Globus pallidus (tissue), 1 donor: ENCODE results near the gene CDH12.
A peak's percentile ranks its signal among the peaks of the same experiment; 100 is the strongest.
"Not testable (repeated sequence)": the region's sequence is repeated elsewhere in the genome, so short reads cannot be mapped to it uniquely, and the experiment has no call there.

Experiments used
- DNase-seq: peaks from one replicate; pipeline ENCODE4 v3.0.0-alpha.2; 2015; ENCODE audit warnings: low spot score

Gene CDH12

DNA sequence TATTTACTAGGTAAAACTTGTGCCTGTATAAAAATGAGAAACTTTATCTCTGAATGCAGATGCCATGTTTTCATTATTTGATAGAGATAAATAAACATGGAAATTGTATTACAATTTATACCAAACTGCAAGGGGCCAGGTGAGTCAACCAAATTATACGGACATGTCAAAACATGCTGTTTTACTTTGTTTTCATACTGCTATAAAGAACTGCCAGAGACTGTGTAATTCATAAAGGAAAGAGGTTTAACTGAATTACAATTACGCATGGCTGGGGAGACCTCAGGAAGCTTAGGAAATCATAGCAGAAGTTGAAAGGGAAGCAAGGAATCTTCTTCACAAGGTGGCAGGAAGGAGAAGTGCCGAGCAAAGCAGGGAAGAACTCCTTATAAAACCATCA is 840.3 kb downstream of the CDH12 start:
- DNase-seq, result not testable (repeated sequence)

DNA sequence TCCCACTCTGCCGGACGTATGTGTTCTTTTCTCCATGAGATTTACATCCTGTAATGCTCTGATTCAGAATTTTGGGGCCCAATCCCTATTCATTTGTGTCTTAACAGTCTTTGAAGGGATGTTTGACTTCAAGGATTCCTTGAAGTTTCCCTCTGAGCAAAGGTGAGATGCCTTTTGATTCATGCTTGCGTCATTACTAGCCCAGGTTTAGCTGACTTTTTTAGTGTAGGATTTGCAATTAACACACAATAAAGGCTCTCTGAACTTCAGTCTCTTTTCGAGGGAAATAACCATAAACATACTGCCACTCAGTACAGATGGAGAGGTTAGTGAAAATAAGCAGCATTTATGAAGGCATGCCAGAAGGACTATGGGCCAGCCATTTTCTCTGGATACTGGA is 842.3 kb downstream of the CDH12 start:
- DNase-seq, result not testable (repeated sequence)

DNA sequence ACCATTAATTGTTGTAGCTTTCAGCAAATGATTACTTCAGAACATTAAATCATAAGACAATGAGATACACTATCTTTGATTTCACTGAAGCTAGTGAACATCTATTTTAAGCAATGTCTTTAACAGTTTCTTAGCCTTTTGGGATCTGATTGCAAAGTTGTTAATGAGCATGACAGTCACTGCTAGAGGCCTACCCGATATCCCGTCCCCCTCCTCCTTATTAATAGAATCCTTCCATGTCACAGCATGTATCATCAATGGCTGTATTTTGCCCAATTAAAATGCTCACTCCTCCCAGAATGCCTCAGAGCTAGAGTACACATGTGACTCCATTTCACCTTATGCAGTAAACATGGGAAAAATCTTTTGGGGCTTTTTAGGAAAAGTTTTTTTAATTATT is 852.0 kb downstream of the CDH12 start:
- DNase-seq, result not testable (repeated sequence)

DNA sequence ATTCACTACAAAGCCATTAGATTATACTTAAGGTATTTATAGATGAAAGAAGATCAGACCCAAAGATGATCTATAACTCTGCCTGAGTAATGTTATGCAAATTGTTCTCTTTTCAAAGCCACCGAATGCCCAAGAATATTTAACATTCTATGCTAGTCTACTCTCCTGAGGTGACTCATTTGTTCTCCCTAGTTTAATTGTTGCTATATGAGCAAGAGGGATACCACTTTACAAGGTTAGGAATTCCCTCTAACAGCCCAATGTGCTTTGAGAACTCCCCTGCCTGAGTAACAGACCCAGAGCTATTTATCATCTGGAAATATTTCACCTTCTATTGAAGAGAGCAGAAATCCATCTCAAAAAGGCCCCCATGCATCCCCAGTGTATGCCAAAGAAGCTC is 867.3 kb downstream of the CDH12 start:
- DNase-seq, result not testable (repeated sequence)

DNA sequence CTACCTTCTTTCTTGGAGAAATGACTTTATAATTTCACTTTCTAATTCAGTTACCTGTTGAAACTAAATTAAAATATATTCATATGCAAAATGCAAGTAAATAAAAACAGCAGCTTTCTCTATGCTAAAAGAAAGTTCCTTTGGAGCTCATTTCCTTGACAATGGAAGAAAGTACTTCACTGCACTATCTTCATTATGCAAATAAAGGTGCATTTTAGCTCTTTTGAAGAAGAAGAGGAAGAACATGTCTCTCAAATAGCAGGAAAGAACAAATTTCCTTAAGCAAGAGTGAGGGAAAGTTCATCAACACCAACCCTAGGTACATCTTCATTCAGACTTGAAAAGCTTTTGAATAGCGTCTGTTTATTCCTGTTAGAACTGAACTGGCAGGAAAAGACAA is 901.6 kb downstream of the CDH12 start:
- not testable (repeated sequence) for DNase-seq

DNA sequence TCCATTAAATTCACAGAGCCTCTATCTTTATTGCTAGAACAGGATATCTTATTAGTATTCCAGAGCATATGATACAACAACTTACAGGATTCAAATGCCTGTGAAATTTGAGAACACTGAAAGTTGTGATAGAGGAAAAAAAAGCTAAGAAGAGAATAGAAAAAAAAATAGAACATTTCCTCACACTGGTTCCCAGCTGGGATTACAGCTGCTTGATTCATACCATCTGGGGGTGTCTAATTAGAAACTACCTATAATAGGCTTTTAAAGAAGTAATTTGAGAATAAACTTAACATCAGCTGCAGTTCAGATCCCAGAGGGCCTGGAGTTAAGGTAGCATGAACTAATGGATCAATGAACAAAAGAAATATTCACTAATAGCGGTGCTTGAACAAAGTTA is 922.0 kb downstream of the CDH12 start:
- no peak for DNase-seq

DNA sequence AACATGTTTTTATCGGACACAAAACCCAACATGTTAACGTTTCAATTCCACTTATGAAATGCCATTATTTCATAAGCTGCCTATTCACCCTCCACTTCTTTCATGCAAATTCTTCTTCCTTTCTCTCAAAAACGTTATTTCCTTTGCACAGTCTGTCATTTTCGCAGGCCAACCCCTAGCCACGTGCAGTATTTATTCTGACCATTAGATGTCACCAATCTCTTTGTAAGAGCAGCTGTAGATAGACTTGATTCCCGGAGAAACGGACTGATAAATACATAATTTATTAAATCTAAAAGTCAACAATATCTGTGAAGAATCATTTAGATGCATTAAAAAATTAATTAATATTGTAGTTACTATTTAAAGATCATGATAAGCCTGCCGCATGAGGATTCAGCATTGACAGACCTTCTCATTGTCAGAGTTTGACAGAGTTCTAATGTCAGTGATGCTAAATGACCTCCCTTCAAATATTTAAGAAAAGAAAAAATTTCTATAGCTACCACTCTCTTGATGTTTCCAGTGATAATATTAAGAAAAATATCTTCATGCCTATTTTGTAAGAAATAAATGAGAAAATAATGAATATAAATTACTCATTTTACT is 933.6 kb downstream of the CDH12 start:
- DNase-seq, result peak; percentile 41

DNA sequence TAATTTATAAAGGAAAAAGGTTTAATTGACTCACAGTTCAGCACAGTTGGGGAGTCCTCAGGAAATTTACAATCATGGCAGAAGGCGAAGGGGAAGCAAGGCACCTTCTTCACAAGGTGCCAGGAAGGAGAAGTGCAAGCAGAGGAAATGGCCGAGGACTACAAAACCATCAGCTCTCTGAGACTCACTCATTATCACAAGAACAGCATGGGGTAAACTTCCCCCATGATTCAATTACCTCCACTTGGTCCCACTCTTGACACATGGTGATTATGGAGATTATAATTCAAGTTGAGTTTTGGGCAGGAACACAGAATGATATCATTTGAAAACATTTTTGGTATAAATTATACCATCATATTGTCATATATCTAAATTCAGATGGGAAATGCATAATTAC is 934.7 kb downstream of the CDH12 start:
- DNase-seq, result no peak

DNA sequence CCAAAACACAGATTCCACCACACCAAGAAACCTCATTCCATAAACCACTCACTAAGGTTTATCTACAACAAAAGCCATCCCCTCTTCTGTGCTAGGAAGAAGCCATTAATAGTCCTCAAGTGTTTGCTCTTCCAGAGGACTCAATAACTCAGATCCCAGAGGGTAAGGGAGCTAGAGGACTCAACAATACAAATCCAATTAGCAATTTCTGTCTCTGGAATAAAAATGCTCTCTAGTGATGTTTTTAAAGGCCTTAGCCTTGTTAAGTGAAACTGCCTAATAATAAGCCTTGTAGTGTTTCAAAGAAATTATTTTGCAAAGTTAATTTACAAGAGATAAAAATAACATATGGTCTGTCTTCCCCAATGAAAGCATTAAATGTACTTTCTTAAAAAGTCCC is 942.4 kb downstream of the CDH12 start:
- no peak for DNase-seq

DNA sequence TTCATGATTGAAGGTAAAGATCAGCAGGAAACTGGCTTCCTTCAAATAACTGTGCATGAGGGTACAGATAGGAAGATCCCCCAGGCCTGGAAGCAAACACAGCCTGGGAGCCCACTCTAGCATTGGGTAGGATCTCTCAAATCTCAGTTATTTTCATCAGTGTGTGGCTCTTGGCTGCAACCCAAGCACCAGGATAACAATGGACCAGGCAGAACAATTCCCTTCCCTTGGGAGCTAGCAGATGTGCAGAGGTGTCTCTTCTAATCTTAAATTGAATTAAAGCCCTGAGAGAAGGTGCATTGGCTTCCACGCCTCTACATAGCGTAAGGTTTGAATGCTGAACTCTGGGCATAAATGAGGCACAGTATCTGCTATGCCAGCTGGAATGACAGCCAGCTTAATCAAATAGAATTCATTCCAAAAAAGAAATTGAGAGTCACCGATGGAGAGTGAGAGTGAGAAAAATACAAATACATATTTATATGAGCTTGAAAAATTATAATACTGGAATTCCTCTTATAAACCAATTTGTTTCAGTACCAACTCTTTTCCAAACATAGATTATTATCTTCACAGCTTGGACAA is 957.3 kb downstream of the CDH12 start:
- no peak for DNase-seq

DNA sequence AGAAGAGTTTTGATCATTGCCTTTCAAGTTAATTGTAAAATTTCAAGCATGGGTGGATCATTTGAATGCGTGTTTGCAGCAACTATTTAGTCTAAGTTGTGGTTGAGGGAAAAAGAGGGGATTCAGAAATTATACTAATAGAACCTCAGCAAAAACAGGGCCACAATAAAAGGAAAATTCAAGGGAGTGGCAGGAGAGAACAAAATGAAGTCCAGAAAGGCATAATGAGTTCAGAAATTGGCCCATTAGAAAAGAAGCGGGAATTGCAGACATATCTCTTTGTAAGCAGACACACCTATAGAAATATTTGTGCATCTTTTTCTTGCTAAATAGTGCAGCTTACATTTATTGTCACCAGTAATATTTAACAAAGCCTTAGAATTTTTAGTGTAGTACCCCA is 960.0 kb downstream of the CDH12 start:
- DNase-seq, result no peak

DNA sequence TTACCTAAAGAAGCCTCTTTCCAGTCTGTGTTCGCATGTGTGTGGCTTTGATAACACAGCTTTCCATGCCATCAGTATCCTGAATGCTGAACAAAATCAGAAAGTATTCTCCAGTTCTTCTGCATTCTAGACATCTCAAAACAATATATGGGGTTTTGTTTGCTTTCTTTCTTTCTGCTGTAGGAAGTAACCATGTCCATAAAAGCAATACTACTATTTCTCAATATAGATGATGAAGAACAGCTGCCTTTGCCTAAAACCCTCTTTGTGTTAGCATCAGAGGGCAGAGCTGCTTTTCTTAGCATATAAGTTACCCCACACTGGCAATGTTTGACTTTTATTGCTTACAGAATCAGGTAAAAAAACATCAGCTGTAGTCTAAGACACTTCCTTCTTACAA is 963.6 kb downstream of the CDH12 start:
- DNase-seq, result no peak

DNA sequence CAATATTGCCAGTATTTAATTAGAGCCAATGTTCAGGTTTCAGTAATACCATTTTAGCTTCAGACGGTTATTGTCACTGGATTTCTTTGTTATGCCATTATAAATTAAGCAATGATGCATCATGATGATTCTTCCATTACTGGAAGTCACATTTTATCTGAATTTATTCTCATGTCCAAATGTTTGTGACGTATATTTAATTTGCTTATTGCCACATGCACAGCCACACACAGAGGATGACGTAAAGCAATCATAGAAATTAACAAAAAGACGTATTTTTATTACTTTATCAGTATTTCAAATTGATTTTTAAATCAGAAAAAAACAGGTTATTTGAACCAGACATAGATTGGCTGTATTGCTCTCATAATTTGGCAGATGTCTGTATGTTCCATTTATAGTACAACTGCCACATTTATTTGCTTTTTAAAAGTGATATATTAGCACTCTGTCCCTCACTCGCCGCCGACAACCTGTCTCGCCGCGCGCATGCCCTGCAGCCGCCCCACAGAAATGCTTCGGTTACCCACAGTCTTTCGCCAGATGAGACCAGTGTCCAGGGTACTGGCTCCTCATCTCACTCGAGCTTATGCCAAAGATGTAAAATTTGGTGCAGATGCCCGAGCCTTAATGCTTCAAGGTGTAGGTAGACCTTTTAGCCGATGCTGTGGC is 970.9 kb downstream of the CDH12 start:
- no peak for DNase-seq

DNA sequence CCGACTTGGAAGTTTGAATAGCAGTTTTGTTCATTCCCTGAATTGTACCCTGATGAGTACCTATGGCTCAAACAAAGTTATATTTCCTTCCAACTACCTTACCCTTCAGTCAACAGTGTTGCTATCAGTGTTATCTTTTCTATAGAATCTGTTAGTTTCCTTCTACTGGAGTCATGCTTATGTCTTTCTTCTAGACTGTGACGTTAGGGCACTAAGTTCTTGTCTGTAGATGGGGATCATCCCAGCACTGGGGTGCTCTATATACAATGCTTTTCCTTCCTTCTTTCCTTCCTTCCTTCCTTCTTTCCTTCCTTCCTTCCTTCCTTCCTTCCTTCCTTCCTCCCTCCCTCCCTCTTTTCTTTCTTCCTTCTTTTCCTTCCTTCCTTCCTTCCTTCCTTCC is 973.0 kb downstream of the CDH12 start:
- DNase-seq, result no peak

DNA sequence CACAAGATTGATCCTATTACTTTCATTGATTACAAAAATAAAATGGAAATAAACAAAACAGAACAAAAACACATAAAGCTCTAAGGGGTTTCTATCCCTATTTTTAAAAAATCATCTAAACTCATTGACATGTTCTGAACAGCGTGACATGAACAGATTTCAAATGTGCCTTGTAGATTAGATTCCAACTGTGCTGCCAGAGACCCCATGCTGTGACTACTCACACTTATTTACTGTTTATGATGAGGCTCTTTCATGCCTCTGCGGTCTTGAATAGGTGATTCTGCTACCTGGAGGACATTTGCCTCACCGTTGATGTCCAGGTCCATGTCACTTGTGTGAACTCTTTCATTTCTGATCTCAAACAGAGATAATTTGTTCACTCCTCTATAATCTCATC is 990.2 kb downstream of the CDH12 start:
- no peak for DNase-seq

DNA sequence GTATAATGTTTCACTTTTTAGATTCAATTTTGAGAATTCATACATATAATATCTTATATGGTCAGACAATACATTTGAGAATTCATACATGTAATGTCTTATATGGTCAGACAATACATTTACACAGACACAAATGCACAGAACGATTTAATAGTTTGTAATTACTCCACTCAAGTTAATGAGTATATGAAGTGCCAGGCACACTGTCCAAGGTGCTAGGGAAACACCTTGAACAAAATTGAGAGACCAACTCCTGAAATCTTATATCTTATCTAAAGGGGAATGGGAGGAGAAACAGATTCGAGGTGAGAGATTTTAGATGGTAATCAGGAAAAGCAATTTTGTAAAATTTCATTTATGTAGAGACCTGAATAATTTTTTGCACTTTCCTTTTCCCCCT is 994.7 kb downstream of the CDH12 start:
- DNase-seq, result no peak

DNA sequence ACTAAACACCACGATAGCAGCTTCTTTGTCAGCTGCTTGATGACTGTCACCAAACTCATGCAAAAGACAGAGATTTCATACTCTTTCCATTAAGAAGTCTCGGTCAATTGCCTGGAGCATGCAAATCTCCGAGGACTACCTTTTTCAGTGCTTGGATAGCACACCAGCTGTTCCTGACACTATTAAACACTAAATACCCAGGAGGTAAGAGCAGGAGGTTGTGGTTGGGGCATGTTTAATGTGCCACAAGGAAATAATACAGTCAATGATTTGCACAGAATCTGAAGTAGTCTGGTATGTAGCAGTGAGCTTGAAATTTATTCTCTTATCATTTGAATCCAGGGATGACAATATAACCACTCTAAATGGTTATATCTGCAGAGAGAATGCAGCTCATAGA is 996.2 kb downstream of the CDH12 start:
- no peak for DNase-seq

DNA sequence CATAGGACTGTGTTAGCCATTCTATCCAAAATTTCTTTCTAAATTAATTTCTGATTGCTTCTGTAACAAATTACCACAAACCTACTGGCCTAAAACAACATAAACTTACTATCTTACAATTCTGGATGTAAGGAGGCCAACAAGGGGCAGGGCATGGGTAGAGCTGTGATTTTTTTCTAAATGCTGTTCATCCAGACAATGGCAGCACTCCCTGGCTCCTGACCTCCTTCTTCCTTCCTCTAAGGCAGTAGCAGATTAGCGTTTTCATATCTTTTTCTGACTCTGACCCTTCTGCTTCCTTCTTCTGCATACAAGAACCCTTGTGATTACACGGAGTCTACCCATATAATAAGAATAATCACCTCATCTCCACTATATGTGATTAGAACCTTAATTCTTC is 1005.8 kb downstream of the CDH12 start:
- no peak for DNase-seq

DNA sequence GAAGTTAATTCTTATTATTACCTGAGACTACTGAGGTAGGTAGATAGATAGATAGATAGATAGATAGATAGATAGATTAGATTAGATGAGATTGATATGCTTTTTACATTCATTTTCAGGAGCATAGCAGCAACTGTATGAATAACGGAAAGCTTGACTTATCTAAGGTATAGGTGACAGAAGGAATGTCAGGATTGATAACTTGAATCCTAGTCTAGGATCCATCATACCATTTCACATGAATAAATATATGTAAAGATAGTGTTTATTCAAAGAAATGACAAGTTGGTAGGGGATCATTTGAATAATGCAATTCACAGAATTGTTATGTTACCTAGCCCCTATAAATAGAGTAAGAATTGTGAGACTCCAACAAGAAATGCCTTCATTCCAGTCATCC is 1008.2 kb downstream of the CDH12 start:
- no peak for DNase-seq

DNA sequence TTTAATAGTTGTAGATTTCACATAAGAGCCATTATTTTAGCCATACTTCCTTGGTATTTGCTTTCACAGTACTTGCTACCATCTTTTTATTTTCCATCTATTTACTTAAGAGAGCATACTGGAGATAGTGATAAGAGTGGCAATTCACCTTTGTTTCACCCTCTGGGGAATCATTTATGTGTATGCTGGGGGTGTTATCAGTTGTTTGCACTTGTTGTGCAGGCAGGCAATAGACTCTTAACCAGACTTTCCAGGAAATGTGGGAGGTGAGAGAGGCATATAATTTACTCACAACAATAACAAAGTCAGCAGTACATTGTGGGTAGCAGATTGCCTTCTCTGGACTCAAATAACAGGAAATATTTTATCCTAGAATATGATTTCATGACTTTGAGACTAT is 1018.3 kb downstream of the CDH12 start:
- no peak for DNase-seq

DNA sequence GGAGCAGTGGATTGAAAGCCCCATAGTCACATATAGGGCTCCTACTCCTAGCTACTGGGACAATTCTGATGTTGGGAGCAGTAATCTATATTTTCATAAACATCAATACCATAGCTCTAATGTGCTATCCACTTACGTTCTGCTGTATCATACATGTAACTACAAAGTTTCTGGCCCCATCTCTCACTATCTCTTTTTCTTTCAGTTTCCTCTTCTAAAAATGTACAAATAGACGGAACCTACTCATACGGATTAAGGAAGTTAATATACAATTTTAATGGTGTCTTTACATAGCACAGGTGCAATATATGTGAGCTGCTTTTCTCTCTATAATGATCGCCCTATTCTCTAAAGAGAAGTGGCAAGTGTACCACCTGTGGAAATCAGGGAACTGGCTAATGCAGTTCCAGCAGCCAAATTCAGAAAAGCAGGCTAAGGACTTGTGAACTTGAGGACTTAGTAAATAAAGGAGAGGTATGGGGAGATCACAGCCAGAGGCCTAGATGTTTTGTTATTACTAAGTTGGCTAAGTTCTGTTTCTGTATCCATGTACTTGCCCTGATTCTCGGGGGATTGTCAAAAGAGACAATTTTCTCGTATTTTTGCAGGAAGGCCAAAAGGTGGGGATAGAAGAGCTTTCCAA is 1021.9 kb downstream of the CDH12 start:
- no peak for DNase-seq

DNA sequence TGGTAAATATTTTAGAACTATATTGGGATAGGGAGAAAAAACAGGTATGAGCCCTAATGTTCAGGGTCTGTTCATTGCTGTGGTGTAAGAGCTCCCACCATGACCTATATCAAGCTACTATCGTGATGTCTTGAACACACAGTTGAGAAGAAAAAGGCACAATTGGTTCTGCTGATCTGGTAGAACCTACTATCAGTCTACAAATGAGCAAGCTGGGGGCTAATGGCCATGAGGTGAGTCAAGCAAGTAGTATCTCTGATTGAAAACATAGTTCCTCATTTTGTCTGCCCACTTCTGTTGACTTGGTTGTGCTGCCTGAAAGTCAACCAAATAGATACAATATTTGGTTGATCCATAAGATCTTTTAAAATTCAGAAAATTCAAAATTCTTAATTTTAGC is 1026.3 kb downstream of the CDH12 start:
- DNase-seq, result no peak

DNA sequence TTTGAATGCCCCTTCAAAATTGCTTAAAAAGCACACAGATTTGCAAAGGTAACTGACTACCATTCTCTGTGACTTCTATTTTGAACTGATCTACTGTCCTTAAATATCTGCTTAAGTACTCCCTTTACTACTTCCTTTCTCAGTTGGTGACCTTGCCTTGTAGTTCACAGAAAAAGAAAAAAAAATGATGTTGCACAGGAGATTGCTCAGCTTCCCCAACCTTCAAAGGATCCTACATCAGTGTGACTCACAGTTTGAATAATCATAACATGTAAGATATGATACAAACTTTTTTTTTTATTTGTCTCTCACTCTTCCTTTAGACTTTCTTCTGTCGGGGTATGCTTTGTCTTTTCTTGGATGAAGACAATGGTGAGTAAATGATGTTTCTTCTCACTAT is 1029.6 kb downstream of the CDH12 start:
- DNase-seq, result no peak
